ENCODE data around the gene DNMT3A.
"Not testable (repeated sequence)": the region's sequence is repeated elsewhere in the genome, so short reads cannot be mapped to it uniquely, and the experiment has no call there.

DNMT3A gene

GRCh38 chr2:25215948-25216679, 125.6 kb downstream of the DNMT3A start:
- DNase-seq (ENCODE audit: low read depth in 2 of 2, low spot score in 1 of 2), result peak; percentile 61 to 77

DNA sequence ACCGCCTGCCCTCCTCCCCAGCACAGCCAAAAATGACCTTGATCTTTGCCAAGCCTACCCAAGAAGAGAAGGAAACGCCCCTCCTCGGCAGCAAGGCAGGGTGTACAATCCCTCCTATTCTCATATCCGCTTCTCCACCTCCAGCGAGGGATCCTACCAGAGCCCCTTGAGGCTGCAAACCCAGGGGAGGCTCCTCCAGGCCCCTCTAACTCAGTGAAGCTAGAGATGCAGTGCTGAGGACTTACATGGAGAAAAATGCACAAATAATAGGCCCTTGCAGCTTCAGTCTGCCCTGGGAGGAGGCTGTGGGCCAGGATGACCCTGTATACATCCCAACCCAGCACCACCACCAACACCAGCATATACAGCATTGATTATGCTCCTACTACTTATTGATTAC, 126.5 kb downstream of the DNMT3A start:
- no peak for DNase-seq (ENCODE audit: low read depth in 2 of 2, low spot score in 1 of 2)

DNA sequence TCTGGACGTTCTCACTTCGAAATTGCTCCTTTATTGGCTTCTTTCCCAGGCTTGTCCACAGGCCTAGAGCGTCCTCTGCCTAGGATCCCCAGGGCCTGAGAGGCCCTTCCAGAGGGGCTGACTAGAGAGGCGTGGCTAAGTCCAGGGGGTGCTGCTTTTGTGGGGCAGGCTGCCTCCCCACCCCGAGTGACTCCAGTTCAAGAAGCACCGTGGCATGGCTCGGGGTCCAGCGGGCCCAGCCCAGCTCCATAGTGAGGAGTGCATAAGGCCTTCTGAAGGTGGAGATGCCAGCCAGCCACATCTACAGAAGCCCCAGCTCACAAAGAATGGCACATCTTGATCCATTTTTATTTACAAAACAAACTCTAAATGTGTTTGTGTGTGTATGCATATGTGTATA, 128.5 kb downstream of the DNMT3A start:
- DNase-seq (ENCODE audit: low read depth in 2 of 2, low spot score in 1 of 2), result no peak

GRCh38 chr2:25210923-25211322, 130.8 kb downstream of the DNMT3A start:
- not testable (repeated sequence) for DNase-seq (ENCODE audit: low read depth in 2 of 2, low spot score in 1 of 2)

- no peak for DNase-seq (ENCODE audit: low read depth in 2 of 2, low spot score in 1 of 2)
Measured at GRCh38 chr2:25207078-25207545, 134.6 kb downstream of the DNMT3A start.

DNA sequence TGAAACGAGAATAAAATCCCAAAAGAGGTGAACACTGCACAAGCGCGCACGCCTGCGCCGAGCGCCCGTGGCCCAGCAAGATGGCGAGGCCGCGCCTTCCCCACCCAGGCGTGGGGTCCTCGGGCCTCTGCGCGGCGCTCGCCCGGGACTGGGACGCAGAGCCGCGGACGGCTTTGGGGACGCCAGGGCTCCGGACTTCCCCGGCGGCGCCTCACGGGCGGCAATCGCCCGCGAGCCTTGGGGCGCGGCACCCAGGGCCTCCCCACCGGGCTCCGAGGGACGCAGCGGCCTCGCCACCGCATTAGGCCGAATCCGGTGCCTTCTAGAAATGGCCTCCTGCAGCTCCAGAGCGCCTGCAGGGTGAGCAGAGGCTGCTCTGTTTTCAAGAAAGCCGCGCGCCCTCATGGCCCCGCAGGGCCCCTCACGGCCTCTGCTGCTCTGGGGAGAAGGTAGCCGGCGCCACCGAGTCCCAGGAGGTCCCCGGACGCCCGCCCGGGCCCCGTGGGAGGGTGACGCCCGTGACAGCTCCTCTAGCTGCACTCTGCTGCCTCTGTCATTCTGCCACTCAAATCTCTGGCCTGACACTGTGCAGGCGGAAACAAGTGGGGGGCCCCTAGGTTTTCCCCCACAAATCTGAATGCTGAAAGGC, 137.4 kb downstream of the DNMT3A start:
- DNase-seq (ENCODE audit: low read depth in 2 of 2, low spot score in 1 of 2), result no peak

- DNase-seq (ENCODE audit: low read depth in 2 of 2, low spot score in 1 of 2), result no peak
Measured at GRCh38 chr2:25202275-25202674, 139.4 kb downstream of the DNMT3A start.

DNA sequence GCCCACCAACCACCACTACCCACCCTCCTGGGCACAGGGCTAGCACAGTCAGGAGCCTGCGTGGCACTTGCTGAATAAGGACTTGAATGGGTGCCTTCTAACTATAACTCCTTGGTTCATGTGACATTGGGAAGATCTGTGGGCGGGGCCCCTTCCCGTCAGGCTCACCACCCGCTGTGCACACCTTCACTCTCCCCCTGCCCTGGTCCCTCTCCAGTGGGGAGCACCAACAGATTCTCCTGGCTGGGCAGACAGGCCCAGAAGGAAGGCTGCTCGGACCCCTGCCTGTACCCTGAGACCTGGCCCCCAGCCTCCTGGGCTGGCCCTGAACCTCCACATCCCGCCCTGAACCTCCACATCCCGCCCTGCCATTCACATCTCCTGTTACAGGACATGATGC, 139.9 kb downstream of the DNMT3A start:
- DNase-seq (ENCODE audit: low read depth in 2 of 2, low spot score in 1 of 2), result no peak

DNA sequence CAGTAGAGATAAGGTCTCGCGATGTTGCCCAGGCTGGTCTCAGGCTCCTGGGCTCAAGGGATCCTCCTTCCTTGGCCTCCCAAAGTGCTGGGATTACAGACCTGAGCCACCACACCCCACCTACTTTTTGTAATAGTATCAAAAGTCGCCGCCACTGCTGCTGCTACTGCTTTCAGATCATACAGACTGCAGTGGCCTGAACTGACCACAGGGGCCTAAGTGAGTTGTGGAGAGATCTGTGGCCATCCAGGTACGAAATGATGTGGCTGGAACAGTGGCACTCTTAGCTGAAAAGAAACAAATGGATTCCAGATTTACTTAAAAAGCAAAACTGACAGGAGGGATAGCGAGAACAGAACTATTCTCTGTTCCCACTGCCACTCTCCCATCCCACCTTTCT, 140.5 kb downstream of the DNMT3A start:
- DNase-seq (ENCODE audit: low read depth in 2 of 2, low spot score in 1 of 2), result no peak

GRCh38 chr2:25198576-25198975, 143.1 kb downstream of the DNMT3A start:
- DNase-seq (ENCODE audit: low read depth in 2 of 2, low spot score in 1 of 2), result no peak

DNA sequence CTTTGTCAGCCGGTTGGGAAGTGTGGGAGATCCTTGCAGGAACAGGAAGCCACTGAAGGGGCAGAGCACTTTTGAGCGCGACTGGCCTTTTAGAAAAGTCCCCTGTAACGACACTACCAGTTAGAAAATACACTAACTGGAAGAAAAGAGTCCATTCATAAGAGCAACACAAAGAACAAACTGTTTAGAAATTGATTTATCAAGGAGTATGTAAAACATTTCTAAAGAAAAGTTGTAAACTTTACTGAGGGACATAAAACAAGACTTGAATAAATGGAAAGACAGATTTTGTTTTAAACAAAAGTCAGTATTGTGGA, 143.6 kb downstream of the DNMT3A start:
- no peak for DNase-seq (ENCODE audit: low read depth in 2 of 2, low spot score in 1 of 2)

DNA sequence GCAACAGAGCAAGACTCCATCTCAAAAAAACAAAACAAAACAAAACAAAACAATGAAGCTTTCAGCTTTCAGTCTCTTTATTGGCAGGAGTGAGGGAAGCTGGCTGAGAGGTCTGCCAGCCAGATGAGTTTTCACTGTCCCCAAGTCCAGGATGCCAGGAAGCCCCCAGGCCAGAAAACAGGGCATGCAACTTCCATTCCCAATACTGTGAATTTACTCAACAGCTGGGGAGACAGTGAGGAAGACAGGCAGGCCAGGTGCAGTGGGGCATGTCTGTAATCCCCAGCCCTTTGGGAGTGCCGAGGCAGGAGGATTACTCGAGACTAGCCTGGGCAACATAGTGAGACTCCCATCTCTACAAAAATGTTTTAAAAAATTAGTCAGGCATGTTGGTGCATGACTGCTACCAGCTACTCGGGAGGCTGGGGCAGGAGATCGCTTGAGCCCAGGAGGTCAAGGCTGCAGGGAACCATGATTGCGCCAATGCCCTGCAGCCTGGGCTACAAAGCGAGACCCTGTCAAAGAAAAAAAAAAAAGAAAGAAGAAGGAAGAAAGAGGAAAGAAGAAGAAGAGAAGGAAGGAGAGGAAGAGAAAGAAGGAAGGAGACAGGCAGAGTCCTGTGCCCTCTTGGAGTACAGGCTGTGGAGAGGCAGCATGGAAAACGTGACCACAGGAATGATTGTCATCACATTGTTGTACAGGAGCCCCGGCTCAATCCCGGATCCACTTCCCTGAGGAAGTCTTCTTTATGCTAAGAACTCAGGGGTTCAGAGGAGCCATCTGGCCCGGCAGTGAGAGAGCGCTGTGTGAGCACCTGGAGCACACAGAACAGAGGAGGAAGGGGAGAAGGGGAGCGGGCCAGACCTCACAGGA, 144.2 kb downstream of the DNMT3A start:
- no peak for DNase-seq (ENCODE audit: low read depth in 2 of 2, low spot score in 1 of 2)

GRCh38 chr2:25194576-25195122, 147.1 kb downstream of the DNMT3A start:
- no peak for DNase-seq (ENCODE audit: low read depth in 2 of 2, low spot score in 1 of 2)

- no peak for DNase-seq (ENCODE audit: low read depth in 2 of 2, low spot score in 1 of 2)
Measured at GRCh38 chr2:25190536-25190935, 151.2 kb downstream of the DNMT3A start.

DNA sequence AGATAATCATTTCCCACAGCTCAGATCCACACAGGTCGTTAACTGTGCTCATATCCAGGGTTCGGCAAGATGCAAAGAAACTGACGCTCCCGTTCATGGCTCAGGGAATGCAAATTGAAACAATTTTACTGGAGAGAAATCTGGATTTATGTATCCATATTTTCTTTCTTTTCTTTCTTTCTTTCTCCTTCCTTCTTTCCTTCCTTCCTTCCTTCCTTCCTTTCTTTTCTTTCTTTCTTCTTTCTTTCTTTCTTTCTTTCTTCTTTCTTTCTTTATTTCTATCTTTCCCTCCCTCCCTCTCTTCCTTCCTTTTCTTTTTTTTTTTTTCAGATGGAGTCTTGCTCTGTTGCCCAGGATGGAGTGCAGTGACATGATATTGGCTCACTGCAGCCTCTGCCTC, 153.3 kb downstream of the DNMT3A start:
- no peak for DNase-seq (ENCODE audit: low read depth in 2 of 2, low spot score in 1 of 2)

DNA sequence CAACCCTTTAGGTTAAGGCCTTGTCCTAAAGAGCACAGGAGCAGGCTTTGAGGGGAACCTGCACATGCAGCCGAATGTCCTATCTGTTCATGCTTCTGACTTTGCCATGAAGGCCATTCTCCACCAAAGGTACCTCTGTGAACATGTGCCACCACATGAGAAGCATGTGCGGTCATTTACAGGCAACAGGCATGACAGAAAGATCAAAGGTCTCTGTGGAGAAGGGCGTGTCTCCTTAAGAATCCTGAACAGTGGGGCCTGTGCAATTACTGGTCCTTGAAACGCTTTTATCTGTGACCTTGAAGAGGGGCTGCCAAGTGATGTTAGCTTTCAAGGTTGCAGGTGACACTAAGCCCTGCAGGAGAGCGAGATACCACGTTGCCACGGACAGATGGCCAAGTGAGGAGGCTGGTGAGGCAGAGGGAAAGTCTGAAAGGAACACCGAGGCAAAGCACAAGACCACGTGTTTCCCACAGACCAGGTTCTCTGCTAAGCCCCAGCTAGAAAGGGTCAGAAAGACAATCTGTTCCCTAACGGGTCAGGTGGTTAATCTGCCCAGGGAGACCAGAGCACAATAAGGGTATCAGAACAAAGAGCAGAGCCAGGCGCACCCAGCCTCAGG, 153.9 kb downstream of the DNMT3A start:
- DNase-seq (ENCODE audit: low read depth in 2 of 2, low spot score in 1 of 2), result no peak

- DNase-seq (ENCODE audit: low read depth in 2 of 2, low spot score in 1 of 2), result no peak
Measured at GRCh38 chr2:25184254-25184653, 157.5 kb downstream of the DNMT3A start.

- no peak for DNase-seq (ENCODE audit: low read depth in 2 of 2, low spot score in 1 of 2)
Measured at GRCh38 chr2:25178976-25179375, 162.7 kb downstream of the DNMT3A start.
